ENCODE data around the gene SEMA4D.

SEMA4D gene

DNA sequence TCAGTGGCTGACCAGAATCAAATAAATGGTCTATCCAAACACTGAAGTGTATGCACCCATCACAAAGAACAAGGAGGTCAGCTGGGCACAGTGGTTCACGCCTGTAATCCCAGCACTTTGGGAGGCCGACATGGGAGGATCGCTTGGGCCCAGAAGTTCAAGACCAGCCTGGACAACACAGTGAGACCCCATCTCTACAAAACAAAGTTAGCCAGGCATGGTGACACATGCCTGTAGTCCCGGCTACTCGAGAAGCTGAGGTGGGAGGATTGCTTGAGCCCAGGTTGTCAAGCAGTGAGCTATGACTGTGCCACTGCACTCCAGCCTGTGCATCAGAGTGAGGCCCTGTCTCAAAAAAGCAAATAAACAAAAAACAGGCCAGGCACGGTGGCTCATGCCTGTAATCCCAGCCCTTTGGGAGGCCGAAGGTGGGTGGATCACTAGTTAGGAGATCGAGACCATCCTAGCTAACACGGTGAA lies 40.5 kb downstream of the SEMA4D start:
- TF ChIP-seq, protein P1, sequence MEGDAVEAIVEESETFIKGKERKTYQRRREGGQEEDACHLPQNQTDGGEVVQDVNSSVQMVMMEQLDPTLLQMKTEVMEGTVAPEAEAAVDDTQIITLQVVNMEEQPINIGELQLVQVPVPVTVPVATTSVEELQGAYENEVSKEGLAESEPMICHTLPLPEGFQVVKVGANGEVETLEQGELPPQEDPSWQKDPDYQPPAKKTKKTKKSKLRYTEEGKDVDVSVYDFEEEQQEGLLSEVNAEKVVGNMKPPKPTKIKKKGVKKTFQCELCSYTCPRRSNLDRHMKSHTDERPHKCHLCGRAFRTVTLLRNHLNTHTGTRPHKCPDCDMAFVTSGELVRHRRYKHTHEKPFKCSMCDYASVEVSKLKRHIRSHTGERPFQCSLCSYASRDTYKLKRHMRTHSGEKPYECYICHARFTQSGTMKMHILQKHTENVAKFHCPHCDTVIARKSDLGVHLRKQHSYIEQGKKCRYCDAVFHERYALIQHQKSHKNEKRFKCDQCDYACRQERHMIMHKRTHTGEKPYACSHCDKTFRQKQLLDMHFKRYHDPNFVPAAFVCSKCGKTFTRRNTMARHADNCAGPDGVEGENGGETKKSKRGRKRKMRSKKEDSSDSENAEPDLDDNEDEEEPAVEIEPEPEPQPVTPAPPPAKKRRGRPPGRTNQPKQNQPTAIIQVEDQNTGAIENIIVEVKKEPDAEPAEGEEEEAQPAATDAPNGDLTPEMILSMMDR (IDR thresholded peaks at IDR 0.05) = no peak

DNA sequence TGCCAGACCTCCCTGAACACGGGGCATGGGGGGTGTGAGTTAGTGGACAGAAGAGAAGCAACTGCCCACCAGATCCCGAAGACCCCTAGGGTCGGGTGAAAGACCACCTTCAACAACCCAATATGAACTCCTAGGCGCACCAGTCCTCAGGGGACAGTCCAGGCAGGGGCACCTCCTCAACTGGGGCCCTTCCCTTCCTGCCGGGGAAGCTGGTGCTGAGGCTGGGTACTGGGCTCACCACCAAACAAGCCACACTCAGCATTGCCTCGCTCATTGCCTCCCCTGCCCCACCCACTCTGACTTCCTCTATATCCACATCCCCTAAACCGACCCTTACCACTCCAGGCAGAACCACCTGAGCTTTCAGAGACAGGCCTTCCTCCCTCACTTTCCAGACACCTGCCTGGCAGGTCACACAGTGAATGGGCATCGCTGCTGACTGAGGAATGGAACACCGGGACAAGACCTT lies 42.5 kb downstream of the SEMA4D start:
- TF ChIP-seq, protein P1 (IDR thresholded peaks at IDR 0.05) = no peak

DNA sequence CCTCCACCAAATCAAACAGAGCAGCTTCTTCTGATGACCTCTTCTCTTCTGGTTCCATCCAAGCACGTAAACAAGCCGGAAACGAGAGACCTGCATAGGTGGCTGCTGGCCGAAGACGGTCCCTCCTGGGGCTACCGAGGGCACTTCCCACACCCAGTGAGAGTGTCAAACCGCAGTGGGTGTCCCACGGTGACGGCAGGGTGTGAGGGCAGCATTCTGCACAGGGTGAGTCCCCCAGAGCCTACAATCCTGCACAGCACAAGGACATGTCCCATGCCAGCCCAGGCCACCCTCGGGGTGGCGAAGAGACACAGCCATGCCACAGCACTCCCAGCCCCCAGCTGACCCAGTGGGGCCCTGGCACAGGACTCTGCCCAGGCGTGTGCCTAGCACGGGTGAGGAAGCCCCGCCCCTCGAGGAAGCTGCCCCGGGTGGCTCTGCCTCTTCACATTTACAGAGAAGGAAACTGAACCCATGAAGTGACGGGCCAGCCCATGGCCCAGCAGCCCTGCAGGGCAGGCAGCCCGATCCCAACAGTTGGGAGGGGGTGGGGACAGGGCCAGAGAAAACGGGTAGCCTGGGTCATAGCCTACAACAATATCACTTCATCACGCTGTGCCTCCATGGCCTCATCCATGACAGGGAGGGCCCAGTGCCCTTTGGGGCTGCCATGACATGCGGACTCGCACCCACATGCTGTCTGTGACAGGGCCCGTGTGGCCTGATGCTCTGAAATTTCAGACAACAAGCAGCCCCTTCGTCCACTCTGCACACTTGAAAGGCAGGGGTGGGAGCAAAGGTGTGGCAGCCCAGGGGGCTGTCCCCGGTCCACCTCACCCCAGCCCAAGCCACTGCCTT lies 43.2 kb downstream of the SEMA4D start:
- TF ChIP-seq, protein P1 (IDR thresholded peaks at IDR 0.05) = no peak

DNA sequence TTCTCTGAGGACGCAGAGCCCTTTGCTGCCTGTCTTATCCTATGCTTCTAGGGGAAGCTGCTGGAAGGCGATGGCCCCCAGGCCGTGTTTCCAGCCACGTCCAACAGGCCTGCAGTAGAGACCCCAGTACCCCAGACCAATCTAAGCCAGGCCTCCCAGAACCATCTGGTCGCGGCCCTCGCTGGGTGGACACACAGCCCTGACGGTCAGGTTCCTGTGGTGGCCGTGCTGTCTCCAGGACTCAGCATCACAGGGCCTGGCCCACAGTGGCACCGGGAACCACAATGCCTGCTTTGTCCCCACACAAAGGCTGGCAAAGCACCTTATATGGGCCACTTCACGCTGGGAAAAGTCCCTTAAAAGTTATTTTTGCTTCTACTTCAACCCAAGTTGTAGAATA lies 44.5 kb downstream of the SEMA4D start:
- TF ChIP-seq, protein P1 (IDR thresholded peaks at IDR 0.05) = no peak

DNA sequence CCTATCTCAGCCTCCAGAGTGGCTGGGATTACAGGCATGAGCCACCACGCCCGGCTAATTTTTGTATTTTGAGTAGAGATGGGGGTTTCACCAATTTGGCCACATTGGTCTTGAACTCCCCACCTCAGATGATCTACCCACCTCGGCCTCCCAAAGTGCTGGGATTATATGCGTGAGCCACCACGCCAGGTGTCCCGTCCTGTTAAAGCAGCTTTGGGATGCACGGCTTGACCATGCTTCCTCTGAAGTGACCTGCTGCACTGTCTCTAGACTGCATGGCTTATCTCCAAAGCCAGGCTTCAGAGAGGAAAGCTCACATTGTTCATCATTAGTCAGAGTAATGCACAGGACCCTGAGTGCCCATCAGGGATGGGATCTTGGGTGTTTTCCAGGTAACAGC lies 45.4 kb downstream of the SEMA4D start:
- TF ChIP-seq, protein P1 (IDR thresholded peaks at IDR 0.05) = no peak

DNA sequence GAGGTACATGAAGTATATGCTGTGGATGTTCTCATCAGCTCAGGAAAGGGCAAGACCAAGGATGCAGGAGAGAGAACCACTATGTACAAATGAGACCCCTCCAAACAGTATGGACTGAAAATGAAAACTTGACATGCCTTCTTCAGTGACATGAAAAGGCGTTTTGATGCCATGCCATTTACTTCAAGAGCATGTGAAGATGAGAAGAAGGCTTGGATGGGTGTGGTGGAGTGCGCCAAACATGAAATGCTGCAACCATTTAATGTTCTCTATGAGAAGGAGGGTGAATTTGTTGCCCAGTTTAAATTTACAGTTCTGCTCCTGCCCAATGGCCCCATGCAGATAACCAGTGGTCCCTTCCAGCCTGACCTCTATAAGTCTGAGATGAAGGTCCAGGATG lies 47.7 kb downstream of the SEMA4D start:
- TF ChIP-seq, protein P1 (IDR thresholded peaks at IDR 0.05) = no peak

DNA sequence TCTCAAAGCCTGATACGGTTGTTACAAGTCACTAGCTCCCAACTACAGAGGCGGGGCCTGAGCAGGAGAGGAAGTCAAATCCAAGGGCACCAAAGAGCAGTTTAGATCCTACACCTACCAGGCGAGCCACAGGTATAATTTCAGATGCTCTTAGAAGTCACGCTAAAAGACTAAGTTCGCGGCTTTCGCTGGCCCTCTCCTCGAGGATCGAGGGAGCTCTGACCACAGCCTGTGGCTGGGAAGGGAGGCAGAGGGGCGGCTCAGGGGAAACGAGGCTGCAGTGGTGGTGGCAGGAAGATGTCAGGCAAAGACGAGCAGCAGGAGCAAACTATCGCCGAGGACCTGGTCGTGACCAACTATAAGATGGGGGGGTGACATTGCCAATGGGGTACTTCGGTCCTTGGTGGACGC lies 48.6 kb downstream of the SEMA4D start:
- TF ChIP-seq, protein P1 (IDR thresholded peaks at IDR 0.05) = no peak
